HL-60 (cell line): Measurements from ENCODE around the gene LHX1.

Source experiments
- GABPA ChIP-seq: IDR thresholded peaks from 2 replicates; pipeline ENCODE4 v1.6.1; 2012; ENCODE audit warnings: low read depth
- POLR2AphosphoS5 ChIP-seq: IDR thresholded peaks from 2 replicates; pipeline ENCODE4 v1.6.1; 2012; ENCODE audit warnings: low read depth
- SPI1 ChIP-seq: IDR thresholded peaks from 2 replicates; pipeline ENCODE4 v1.6.1; 2012; ENCODE audit warnings: low read depth, mild to moderate bottlenecking, borderline replicate concordance
- TF ChIP-seq, protein P1 (sequence below): IDR thresholded peaks from one replicate; pipeline ENCODE4 v1.5.1; 2011; ENCODE audit warnings: low read length, control low read depth, inconsistent platforms; ENCODE audit not compliant: insufficient read depth

DNA sequence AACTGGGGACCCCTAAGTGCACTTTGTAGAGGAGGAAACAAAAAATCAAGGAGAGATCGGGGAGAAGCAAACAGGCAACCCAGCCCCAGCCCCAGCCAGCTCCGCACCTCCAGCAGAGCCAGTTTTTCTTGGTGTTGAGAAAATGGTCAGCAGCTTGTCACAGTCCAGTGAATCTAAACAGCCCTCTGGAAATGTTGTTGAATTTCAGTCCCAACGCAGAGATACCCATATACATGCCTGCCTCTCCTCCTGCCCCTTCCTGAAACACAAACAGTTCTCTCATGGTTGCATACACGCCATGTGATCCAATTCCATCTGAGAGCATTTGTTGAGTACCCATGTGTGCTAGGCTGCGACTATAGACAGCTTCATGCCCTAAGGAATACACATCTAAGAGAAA lies 42.4 kb upstream of the LHX1 start:
- no peak for TF ChIP-seq GABPA
- TF ChIP-seq, protein P1, sequence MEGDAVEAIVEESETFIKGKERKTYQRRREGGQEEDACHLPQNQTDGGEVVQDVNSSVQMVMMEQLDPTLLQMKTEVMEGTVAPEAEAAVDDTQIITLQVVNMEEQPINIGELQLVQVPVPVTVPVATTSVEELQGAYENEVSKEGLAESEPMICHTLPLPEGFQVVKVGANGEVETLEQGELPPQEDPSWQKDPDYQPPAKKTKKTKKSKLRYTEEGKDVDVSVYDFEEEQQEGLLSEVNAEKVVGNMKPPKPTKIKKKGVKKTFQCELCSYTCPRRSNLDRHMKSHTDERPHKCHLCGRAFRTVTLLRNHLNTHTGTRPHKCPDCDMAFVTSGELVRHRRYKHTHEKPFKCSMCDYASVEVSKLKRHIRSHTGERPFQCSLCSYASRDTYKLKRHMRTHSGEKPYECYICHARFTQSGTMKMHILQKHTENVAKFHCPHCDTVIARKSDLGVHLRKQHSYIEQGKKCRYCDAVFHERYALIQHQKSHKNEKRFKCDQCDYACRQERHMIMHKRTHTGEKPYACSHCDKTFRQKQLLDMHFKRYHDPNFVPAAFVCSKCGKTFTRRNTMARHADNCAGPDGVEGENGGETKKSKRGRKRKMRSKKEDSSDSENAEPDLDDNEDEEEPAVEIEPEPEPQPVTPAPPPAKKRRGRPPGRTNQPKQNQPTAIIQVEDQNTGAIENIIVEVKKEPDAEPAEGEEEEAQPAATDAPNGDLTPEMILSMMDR = no peak
- no peak for TF ChIP-seq POLR2AphosphoS5
- no peak for TF ChIP-seq SPI1
